GM12878 (cell line): ENCODE results near the gene NOS1. TPM values are rescaled to one million over a fixed set of nuclear protein-coding genes. Genes with fewer than 3 reads are reported as not detected.

ENCODE experiments used
- BACH1 ChIP-seq: fragments of 450-650 bp; IDR thresholded peaks from 2 replicates; pipeline ENCODE4 v1.6.1; 2017; ENCODE audit warnings: mild to moderate bottlenecking, borderline replicate concordance
- BHLHE40 ChIP-seq, 2 experiments: fragments of 450-650 bp in 1 of 2; IDR thresholded peaks; 2 replicates each; pipeline ENCODE4 v1.6.1; 2011 to 2017; ENCODE audit warnings: low read depth in 2 of 2, borderline replicate concordance in 1 of 2, improper control_type of control experiment in 1 of 2, low read length in 1 of 2, mild to moderate bottlenecking in 1 of 2
- ETV6 ChIP-seq, 2 experiments: fragments of 450-650 bp in 1 of 2; IDR thresholded peaks in 1 of 2; conservative IDR thresholded peaks in 1 of 2; 2 replicates each; pipeline ENCODE4 v1.6.1; 2014; ENCODE audit warnings: antibody characterized with exemption in 1 of 2, borderline replicate concordance in 1 of 2, low read depth in 1 of 2, mild to moderate bottlenecking in 1 of 2, moderate library complexity in 1 of 2
- GABPA ChIP-seq: IDR thresholded peaks from 2 replicates; pipeline ENCODE4 v1.6.1; 2014; ENCODE audit warnings: antibody characterized with exemption, low read depth, mild to moderate bottlenecking, inconsistent platforms
- IKZF1 ChIP-seq: fragments of 450-650 bp; conservative IDR thresholded peaks from 2 replicates; pipeline ENCODE4 v1.6.1; 2017; ENCODE audit warnings: antibody characterized with exemption, mild to moderate bottlenecking
- IRF4 ChIP-seq: IDR thresholded peaks from 2 replicates; pipeline ENCODE4 v1.6.1; 2011; ENCODE audit warnings: low read depth, low read length
- MYB ChIP-seq: fragments of 150-350 bp; IDR thresholded peaks from 2 replicates; pipeline ENCODE4 v1.6.1; 2014; ENCODE audit warnings: mild to moderate bottlenecking, low read depth, low read length, borderline replicate concordance
- MYC ChIP-seq: IDR thresholded peaks from 2 replicates; pipeline ENCODE4 v1.6.1; 2011; ENCODE audit warnings: mild to moderate bottlenecking, low read length, moderate library complexity, inconsistent platforms; ENCODE audit not compliant: insufficient read depth, insufficient replicate concordance, insufficient read length, severe bottlenecking
- STAT1 ChIP-seq: fragments of 450-650 bp; conservative IDR thresholded peaks from 2 replicates; pipeline ENCODE4 v1.6.1; 2014; ENCODE audit warnings: antibody characterized with exemption, mild to moderate bottlenecking
- polyA plus RNA-seq, 11 experiments: library from polyadenylated mRNA; depleted of rRNA in 4 of 11; unstranded in 6 of 11; stranded (reverse) in 5 of 11; fragments of >200 nt; fragmentation: Nextera tagmentation in 4 of 11; fragmentation: Illumina TruSeq in 1 of 11; extraction: Ambion mirVana in 4 of 11; extraction: Trizol in 1 of 11; gene quantifications; 1 replicate in 1 of 11; 2 replicates in 10 of 11; pipeline versions ENCODE4 v1.2.1 to v1.2.3, GENCODE V29; 2011 to 2016; ENCODE audit warnings: inconsistent platforms in 2 of 11, missing spikeins in 2 of 11, low read depth in 1 of 11
- total RNA-seq, 4 experiments: library from RNA; depleted of rRNA in 3 of 4; stranded (reverse); fragments of >200 nt in 3 of 4; fragmentation: Illumina TruSeq in 1 of 4; extraction: Trizol in 1 of 4; gene quantifications; 2 replicates each; pipeline versions ENCODE4 v1.2.1 to v1.2.3, GENCODE V29; 2013 to 2021
- TF ChIP-seq, protein P1 (sequence below): fragments of 150-350 bp; IDR thresholded peaks from 2 replicates; pipeline ENCODE4 v1.6.1; 2014; ENCODE audit warnings: mild to moderate bottlenecking, low read depth, low read length
- TF ChIP-seq, protein P2 (sequence below): fragments of 450-650 bp; IDR thresholded peaks from 2 replicates; pipeline ENCODE4 v1.6.1; 2017; ENCODE audit warnings: mild to moderate bottlenecking, moderate library complexity

Gene NOS1
- total and polyA plus RNA-seq, 10 of the 15 experiments (the other 5 are each of a cell fraction or from before 2014, with no cell fraction given), result under 0.01 to 0.04 (median 0.01) TPM; not detected in 7

DNA sequence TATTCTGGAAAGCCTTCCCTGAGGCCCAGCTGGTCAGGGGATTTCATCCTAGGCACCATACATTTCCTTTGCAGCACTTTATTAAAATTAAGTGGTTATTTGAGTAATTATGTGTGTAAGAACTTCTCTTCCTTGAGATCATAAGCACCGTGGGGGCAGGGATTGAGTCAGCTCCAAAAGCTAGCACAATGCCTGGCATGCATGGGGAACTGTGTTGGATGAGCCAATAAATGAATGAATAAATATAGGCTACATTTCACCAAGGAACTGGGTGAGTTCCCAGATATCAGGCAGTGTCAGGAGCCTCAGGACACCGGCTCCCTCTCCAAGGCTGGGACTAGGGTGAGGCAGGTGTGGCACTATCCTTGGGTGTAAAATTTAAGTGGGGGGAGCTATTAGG is 88.3 kb downstream of the NOS1 start (continued):
- TF ChIP-seq, protein P1, sequence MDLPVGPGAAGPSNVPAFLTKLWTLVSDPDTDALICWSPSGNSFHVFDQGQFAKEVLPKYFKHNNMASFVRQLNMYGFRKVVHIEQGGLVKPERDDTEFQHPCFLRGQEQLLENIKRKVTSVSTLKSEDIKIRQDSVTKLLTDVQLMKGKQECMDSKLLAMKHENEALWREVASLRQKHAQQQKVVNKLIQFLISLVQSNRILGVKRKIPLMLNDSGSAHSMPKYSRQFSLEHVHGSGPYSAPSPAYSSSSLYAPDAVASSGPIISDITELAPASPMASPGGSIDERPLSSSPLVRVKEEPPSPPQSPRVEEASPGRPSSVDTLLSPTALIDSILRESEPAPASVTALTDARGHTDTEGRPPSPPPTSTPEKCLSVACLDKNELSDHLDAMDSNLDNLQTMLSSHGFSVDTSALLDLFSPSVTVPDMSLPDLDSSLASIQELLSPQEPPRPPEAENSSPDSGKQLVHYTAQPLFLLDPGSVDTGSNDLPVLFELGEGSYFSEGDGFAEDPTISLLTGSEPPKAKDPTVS, result no peak
- TF ChIP-seq IKZF1 (no peak), IRF4 (no peak), GABPA (no peak), MYC (no peak), ETV6 (conservative IDR thresholded peaks at IDR 0.05 in 1 of 2, IDR thresholded peaks at IDR 0.05 in 1 of 2; ENCODE audit: borderline replicate concordance in 1 of 2, low read depth in 1 of 2) (no peak), MYB (no peak), STAT1 (no peak), BACH1 (no peak), BHLHE40 (IDR thresholded peaks at IDR 0.05; ENCODE audit: borderline replicate concordance in 1 of 2, low read depth in 2 of 2, low read length in 1 of 2) (no peak)
- TF ChIP-seq, protein P2, sequence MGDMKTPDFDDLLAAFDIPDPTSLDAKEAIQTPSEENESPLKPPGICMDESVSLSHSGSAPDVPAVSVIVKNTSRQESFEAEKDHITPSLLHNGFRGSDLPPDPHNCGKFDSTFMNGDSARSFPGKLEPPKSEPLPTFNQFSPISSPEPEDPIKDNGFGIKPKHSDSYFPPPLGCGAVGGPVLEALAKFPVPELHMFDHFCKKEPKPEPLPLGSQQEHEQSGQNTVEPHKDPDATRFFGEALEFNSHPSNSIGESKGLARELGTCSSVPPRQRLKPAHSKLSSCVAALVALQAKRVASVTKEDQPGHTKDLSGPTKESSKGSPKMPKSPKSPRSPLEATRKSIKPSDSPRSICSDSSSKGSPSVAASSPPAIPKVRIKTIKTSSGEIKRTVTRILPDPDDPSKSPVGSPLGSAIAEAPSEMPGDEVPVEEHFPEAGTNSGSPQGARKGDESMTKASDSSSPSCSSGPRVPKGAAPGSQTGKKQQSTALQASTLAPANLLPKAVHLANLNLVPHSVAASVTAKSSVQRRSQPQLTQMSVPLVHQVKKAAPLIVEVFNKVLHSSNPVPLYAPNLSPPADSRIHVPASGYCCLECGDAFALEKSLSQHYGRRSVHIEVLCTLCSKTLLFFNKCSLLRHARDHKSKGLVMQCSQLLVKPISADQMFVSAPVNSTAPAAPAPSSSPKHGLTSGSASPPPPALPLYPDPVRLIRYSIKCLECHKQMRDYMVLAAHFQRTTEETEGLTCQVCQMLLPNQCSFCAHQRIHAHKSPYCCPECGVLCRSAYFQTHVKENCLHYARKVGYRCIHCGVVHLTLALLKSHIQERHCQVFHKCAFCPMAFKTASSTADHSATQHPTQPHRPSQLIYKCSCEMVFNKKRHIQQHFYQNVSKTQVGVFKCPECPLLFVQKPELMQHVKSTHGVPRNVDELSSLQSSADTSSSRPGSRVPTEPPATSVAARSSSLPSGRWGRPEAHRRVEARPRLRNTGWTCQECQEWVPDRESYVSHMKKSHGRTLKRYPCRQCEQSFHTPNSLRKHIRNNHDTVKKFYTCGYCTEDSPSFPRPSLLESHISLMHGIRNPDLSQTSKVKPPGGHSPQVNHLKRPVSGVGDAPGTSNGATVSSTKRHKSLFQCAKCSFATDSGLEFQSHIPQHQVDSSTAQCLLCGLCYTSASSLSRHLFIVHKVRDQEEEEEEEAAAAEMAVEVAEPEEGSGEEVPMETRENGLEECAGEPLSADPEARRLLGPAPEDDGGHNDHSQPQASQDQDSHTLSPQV, result no peak
